HG02870 (cell line): ENCODE data around the gene MYRF.

Experiments
- ATAC-seq: cut with Tn5 transposase; IDR thresholded peaks from one replicate; pipeline ENCODE4 v1.9.1; 2021; ENCODE audit warnings: mild to moderate bottlenecking, moderate library complexity; ENCODE audit not compliant: unreplicated experiment

Gene MYRF

DNA sequence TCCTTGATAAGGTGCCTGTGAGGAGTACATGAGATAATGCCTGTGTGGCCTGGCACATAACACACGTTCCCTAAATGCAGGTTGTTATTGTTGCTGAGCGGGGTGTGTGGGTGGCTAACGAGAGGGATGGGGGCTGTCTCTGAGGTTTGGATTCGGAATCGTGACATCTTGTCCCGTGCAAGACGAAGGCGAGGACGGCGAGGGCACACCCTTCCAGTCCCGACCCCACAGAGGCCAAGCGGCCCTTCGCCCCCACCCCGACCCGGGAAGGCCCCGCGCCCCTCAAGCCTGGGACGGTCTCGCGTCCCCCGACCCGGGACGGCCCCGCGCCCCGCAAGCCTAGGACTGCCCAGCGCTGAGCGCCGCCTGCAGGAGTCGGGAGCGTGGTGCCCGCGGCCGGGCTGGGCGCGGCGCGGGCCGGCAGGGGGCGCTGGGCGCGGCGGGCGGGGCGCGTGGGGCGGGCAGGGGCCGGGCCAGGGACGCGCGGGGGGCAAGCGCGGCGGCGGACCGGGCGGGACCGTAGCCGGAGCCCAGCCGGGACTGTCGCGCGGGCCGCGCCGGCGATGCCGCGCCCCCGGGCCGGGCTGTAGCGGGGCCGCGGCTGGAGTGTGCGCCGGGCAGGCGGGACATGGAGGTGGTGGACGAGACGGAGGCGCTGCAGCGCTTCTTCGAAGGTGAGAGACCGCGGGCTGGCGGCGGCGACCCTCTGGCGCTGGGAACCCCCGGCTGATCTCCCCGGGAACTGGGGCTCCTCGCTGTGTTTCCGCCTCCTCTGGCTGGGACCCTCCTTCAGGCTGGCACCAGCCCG, at the start of gene MYRF:
TSS of gene MYRF (plus strand) at position 520 of the 808 bp plus-strand sequence. CDS start at position 629, 109 bp downstream.
- ATAC-seq = no peak

DNA sequence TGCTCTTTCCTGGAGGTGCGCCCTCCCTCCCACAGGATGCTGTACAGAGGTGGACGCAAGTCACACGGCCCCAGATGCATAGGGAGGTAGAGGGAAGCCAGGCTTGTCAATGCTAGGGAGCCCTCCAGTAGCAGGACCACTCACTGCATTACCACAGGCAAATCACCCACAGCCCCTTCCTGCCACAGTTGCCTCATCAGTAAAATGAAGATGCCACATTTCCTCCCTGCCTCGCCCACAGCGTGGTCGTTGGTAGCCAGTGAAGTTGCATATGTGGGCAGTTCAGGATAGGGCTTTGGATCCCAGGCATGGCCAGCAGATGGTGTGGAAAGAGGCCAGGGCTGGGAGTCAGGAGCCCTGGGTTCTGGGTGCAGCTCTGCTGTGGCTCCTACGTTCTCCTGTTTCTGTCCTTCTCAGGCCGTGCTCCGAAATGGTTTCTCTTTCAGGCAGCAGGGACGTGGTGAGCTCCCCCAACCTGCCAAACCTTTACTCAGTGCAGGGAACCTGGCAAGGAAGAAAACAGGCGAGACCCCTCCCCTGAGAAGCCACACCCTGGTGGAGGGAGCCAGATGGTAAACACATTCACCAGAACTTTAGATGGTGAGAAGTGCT, 49.6 kb upstream of the MYRF start:
- no peak for ATAC-seq

DNA sequence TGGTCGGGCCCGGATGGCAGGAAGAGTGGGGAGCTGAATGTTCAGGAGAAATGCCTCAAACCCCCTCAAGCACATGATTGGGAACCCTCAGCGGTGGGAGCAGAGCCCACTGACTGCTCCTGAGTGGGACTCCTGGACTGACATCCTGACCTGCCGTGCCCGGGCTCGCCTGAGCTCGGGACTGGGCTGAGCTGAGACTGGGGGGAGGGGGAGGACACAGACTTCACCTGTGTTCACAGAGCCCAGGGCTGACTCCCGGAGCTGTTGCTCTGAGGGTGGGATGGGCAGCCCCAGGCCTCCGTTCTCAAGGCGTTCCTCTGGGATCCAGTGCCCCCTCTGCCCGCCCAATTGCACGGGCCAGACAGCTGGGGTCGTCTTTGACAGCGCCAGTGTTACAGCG, 47.6 kb upstream of the MYRF start:
- ATAC-seq = no peak

DNA sequence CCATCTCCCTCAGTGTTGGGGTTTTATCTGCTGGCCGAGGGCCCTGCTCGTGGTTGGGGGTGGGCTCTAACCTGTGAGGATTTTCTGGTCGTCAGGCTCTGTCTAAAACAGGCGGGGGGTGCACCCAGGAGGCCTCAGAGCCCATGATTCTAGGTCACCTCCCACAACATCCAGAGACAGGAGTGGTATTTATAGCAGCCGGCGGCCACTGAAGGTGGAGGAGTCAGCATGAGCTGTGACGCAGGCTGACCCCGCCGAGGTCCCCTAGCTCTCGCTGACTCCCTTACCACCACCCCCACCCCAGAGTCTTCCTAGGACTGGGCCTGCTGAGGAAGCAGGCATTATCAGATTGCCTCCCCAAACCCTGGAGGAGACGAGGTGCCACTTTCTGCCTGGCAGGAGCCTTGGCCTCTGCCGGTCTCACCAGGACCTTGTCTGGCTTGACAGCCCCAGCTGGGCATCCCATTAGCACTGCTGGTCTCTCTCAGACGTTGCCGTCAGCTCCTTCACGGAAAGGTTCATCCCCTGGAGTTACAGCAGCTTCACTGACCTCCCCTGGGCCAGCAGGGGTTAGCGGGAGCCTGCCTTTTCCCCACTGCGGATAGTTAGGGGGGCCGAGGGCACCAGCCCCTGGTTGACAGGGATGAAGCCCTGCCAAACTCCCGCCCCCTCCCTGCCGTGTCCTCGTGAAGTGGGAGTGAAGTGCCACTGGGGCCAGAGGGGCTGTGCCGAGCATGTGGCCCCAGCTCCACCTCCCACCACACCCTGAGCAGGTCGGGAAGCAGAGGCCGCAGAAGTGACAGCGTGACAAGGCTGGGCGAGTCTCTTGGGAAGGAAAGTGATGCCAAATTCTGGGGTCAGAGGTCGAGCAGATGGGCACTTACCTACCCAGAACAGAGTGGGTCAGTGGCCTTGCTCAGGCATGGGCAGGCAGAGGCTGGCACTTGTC, 45.7 kb upstream of the MYRF start:
- no peak for ATAC-seq

DNA sequence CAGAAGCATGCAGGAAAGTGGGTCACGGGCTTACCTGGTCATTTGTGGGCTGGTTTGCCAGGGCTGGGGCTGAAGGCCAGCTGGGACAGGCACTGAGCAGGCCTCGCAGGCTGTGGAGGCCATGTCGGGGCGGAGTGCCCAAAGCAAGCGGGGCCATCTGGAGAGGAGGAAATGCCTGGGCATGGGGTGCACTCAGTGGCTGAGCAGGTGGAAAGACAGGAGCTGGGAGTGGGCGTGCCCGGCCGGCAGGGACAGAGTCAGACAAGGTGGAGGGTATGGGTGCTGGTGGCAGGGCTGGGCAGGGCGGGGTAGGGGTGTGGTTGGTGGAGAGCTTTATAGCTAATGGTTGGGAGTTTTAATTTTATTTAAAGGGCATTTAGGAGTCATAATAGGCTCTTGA, 44.9 kb upstream of the MYRF start:
- ATAC-seq = no peak

DNA sequence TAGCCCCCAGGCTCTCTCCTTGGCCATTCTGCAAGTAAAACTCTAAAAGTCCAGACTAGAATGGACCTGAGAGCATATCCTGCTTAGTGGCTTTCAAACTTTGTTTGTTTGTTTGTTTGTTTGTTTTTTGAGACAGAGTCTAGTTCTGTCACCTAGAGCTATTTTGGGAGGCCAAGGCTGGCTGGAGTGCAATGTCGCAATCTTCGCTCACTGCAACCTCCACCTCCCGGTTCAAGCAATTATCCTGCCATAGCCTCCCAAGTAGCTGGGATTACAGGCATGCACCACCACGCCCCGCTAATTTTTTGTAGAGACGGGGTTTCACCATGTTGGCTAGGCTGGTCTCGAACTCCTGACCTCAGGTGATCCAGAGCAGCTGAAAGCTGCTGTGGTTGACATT, 43.3 kb upstream of the MYRF start:
- ATAC-seq = no peak

DNA sequence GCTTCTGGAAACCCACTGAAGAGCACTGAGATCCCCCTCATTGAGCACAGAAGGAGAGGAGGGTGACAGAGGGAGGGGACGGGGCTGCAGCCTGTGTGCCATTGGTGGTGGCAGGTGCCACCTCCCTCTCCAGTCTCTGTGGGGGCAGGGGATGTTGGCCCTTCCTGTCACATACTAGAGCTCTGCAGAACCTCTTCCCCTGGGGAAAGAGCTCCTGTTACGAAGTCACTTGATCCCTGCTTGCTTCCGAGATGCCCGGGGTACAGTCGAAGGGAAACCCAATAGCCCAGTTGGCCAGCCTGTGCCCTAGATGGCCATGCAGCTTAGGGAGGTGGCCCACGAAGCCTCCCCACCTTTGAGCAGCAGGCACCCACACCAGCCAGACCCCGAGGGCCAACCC, 42.9 kb upstream of the MYRF start:
- ATAC-seq = no peak

DNA sequence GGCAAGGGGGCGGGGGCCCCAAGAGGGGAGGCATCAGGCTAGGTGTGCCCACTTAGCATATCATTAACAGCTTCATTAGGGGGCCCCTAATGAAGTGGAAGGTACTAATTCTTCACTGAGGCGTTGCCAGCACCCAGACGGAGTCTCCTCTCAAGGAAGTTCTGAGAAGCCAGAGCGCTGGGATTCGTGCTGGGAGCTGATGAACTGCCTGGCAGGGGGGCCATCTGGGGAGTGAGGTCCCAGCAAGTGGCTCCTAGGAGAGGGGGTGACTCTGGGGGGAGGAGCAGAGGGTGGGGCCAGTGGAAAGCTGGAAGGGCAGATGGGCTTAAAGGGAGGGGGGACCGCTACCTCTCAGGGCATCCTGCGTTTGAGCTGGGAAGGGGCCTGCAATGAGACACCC, 42.4 kb upstream of the MYRF start:
- no peak for ATAC-seq

DNA sequence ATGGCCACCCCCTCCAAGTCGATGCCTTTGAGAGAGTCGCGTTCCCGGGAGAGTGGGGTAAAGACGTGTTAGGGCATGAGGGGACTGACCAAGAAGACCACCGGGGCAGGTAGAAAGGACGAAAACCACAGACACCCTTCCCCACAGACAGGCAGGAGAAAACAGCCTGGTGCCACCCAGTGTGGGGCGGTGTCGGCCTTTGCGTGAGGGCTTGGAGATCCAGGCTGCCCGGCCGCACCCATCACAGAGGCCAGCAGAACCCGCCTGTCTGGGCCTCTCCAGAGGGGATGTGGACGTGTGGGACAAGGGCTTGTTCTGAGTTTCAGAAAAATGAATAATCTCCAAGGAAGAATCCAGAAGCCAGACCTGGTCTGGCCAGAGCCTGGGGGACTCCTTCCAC, 41.4 kb upstream of the MYRF start:
- no peak for ATAC-seq

DNA sequence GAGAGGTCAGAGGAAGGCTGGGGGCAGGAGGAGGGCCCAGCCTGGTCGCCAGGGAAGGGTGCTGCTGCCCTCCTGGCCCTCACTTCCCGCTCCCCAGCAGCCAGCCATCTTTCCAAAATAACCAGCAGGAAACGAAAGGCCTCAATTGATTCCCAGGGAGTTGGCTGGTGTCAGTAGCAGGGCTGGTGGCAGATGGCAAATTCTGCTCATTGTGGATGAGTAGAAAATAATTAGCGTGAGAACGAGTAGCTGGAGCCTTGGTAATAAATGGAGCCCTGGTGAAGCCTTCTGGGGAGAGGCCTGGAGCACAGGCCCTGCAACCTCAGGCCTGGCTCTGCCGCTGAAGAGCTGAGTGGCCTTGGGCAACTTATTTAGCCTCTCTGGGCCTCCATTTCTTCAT, 40.9 kb upstream of the MYRF start:
- no peak for ATAC-seq

DNA sequence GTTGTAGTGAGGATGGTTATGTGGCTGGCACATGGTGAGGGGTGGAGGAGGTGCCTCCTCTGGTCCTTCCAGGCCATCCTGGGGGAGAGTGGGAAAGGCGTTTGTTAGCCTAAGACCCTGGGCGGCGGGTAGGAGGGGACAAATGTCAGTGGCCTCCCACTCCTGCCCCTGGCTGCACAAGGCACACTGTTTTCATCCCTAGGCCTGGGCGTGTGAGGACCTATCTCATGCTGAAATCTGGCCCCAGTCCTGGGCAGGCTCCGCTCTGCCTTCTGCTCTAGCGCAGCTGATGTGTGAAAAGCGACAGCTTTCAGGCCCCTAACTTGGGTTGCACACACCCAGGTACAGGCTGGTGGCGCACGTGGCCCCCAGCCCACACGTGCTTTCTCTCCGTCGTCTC, 40.1 kb upstream of the MYRF start:
- ATAC-seq = no peak

DNA sequence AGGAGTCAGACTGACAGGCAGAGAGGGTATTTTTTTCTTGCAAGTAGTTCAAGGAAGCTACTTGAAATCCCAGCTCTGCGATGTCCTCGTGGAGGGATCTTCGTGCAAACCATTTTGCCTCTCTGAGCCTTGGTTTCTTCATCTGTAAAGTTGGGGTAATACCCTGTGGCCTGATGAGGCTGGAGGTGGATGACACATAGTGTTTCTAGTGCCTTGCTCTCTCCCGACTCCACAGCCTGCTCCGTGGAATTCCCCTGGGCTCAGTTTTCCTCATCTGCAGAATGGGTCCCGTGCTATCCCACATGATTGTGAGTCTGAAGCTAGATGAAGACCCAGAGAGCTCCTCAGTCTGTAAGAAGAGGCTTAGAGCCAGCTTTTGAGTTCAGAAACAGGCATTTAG, 39.6 kb upstream of the MYRF start:
- ATAC-seq = no peak

DNA sequence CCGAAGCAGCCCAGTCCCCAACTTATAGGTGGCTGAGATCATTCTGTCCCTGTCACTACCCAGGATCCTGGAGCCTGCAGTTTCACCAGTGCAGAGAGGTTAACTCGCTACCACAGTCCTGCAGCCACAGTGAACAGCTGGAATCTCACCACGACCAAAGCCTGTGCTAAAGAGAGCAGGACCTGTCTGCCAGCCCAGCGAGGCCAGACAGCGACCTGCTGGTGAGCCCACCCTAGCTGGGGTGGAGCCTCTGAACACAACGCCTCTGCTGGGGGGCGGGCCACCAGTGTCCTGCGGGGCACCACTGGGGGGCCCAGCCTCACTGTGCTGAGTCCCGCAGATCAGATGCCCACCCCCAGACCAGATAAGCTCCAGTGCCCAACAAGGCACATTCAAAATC, 39.0 kb upstream of the MYRF start:
- ATAC-seq = no peak

DNA sequence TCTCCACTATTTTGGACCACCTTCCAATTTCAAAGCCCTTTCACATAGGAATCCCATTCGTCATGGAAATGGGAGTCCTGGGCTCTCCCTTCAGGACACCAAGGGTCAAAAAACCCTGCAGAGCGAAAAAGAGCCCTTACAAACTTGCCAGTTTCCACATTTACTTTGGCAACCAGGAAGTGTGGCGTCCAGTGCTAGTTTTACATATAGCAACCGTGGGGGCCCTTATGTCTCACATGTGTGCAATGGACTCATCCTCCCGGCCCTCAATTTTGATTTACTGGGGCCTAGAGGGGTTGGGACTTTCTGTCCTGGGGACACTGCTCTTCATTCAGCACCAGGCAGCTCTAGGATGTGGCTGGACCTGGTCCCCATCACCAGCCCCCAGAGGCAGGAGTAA, 38.5 kb upstream of the MYRF start:
- no peak for ATAC-seq

DNA sequence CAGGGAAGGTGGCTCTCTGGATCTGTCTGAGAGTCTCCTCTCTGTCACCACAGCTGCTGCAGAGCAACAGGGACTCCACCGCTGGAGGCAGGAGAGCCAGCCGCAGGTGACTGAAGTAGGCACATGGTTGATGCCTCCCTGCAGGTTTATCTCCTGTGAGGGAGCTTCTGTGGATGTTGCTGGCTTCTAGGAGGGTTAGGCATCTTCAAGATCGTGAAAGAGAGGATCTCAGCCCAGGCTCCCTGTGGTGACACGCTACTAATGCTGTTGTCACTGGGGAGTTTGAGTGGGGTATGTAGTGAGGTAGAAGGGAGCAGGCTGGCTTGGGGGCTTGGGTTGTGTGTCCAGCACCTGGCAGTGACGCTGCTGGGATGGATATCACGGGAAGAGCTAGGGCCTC, 38.1 kb upstream of the MYRF start:
- no peak for ATAC-seq

DNA sequence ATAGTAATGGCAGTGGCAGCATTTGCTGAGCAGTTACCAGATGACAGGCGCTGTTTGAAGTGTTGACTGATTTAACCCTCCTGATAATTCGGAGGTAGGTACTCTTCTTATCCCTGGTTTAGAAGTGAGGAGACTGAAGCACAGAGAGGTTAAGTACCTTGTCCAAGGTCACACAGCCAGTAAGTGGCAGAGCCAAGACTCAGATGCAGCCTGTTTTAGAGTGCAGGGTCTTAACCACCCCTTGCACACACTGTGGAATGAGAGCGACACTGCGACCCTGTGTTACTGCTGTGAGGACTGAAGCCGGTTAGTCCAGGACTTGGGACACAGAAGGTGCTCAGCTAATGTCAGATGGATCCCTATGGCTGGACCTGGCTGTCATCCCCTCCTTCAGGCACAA, 37.5 kb upstream of the MYRF start:
- ATAC-seq = no peak

DNA sequence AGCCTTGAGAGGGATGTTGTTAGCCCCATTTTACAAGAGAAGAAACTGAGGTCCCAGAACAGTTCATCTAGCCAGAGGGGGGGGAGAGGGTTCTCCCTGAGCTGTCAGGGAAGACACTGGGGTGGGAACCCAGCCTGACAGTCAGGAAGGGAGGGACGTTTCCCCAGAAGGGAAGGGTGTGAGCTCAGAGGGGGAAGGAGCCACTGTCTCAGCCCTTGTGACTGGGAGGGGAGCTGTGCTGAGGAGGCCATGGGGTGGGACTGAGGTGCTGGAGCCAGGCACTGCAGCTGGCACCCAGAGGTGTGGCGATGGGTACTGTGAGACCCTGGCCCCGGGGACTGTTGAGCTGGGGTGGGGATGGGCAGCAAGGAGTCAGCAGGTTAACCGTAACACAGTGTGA, 36.6 kb upstream of the MYRF start:
- ATAC-seq = no peak

DNA sequence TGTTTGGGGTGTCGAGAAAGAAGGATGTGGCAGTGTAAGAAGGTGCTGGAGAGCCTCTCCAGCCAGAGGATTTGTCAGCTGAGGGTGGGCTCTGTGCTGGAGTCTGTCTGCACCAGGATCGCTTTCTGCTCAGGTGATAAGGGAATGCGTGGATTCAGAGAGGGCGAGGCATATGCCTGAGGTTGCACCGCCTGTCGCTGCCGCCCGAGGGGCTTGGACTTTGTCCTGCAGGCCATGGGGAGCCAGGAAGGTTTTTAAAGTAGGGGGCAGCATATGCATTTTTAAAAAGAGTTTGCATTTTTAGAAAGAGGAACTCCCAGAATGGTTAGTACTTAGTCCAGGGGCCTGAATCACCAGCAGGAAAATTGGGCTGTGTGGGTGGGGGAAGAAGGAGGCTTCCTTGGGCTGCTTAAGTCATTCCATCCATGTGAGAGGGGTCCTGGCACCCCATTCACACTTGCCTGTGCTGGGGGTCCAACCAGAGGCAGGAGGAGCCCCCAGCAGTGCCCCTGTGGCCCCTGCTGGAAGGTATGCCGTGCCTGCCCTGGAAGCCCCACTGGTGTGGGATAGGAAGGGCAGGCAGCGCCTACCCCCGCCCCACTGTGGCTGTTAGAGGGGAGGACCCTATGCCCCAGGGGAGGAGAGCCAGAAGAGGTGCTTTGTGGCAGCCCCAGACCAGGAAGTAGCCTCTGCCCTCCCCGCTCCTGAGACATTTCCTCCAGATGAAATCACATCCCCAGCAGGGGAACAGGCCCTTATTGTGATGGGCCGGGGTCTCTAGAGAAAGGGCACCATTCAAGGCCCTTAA, 35.8 kb upstream of the MYRF start:
- ATAC-seq = no peak

DNA sequence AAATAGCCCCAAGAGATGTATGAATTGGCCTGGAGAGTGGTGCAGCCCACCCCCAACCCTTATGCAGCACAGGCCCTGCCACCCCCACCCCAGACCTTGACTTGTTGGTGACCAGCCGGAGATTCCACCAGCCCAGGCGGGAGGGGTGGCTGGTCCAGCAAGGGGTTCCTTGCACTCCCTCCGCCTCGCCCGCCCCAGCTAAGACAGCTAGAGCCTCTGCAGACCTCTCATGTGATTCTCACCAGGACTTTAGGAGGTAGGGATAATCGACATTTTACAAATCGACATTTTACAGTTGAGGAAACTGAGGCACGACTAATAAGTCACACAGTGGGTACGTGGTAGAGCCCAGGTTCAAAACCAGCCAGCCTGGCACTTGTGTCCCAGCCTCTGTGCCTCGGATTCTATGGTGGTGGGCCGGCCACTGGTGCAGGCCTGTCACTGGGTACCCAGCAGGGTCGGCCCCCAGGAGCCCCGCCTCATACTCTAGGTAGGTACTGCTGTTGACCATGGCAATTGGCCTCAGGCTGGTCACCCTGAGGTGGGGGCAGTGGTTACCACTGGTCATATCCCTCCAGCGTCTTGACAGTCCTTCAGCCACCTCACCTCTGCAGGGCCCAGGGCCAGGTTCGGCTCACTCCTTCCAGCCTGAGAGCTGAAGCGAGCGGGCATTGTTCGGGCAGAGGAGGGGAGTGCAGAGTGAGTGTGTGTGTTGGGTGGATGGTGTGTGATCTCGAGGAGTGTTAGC, 35.0 kb upstream of the MYRF start:
- ATAC-seq = no peak

DNA sequence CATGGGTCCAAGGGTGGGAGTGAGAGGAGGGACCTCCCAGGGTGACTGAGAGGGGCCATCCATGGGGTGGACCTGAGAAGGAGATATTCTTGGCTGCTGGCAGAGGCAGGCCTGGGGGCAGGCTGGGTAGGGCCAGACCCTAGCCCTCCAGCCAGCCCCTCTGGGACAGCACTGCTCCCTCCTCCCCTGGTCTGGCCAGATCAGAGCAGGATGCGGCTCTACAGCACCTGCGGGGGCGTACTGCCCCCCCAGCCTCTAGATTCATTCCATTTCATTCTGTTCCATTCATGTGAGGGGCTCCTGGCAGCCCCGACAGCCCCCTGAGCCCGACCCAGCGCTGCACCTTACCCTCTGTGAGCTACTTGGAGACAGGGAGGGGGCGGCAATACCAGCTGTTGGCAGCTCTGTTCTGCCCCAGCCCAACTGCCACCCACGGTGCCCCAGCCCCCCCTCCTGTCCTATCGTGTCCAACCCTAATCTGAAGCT, 34.3 kb upstream of the MYRF start:
- no peak for ATAC-seq
